ENCODE measurements around the gene PTPRN. TPM values are rescaled to one million over a fixed set of nuclear protein-coding genes. Genes with fewer than 3 reads are reported as not detected.

Gene PTPRN
- polyA plus RNA-seq, 1 donor from 2014 or later = 66.4 TPM

DNA sequence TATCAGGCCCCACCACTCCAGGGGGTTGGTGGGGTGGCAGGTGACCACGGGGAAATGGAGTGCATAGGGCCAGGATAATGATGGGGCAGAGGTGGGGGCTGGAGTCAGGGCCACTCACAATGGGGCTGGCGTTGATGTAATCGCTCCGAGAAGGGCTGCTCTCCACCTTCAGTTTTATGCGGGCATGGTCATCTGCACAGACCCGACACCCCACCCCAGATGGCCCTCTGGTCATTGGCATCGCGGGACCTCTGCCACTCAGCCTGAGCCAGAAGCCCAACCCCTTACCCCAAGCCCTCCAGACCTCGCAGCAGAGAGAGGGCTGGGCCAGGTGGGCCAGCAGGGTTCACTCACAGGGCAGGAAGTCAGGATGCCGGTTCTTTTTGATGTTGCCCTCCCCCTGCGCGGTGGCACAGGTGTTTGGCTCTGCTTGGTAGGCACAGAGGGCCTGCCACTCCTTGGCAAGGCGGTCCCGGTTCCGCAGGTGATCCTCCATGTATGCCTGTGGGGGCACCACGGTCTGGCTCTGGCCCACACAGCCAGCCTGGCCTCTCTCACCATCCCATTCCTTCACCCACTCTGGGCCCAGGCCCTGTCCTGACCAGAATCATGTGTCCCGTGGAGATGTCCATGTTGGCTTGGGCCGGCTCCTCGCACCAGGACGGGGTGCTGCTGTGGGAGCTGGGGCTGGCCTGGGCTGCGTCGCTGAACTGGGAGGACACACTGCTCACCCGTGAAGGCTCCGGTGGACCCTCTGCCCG, 12.4 kb downstream of the PTPRN start:
- no peak for TF ChIP-seq EZH2 (IDR thresholded peaks at IDR 0.05; ENCODE audit: borderline replicate concordance, insufficient read depth, low read length, poor library complexity, severe bottlenecking)
- TF ChIP-seq, protein P1, sequence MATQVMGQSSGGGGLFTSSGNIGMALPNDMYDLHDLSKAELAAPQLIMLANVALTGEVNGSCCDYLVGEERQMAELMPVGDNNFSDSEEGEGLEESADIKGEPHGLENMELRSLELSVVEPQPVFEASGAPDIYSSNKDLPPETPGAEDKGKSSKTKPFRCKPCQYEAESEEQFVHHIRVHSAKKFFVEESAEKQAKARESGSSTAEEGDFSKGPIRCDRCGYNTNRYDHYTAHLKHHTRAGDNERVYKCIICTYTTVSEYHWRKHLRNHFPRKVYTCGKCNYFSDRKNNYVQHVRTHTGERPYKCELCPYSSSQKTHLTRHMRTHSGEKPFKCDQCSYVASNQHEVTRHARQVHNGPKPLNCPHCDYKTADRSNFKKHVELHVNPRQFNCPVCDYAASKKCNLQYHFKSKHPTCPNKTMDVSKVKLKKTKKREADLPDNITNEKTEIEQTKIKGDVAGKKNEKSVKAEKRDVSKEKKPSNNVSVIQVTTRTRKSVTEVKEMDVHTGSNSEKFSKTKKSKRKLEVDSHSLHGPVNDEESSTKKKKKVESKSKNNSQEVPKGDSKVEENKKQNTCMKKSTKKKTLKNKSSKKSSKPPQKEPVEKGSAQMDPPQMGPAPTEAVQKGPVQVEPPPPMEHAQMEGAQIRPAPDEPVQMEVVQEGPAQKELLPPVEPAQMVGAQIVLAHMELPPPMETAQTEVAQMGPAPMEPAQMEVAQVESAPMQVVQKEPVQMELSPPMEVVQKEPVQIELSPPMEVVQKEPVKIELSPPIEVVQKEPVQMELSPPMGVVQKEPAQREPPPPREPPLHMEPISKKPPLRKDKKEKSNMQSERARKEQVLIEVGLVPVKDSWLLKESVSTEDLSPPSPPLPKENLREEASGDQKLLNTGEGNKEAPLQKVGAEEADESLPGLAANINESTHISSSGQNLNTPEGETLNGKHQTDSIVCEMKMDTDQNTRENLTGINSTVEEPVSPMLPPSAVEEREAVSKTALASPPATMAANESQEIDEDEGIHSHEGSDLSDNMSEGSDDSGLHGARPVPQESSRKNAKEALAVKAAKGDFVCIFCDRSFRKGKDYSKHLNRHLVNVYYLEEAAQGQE (IDR thresholded peaks at IDR 0.05; ENCODE audit: borderline replicate concordance) = no peak
- Histone ChIP-seq H3K36me3 (ENCODE audit: insufficient read depth, low read length) (peaks cover 5% of the 10 kb centered on the region), H4K20me1 (ENCODE audit: insufficient read depth) (no peaks in the 10 kb centered on the region), H3K27me3 (ENCODE audit: insufficient read depth, low read depth, low read length) (no peaks in the 10 kb centered on the region), H3K27ac (ENCODE audit: low read length) (no peak overlapping the region), H3K9me2 (ENCODE audit: insufficient read depth, low read length) (no peaks in the 10 kb centered on the region), H2AFZ (ENCODE audit: low read depth, low read length) (no peak overlapping the region), H3K9ac (ENCODE audit: low read length) (no peak overlapping the region), H3K9me3 (ENCODE audit: low read length) (no peaks in the 10 kb centered on the region), H3F3A (ENCODE audit: insufficient read depth, low read length, poor library complexity, severe bottlenecking) (no peaks in the 10 kb centered on the region), H3K79me2 (replicated peaks; ENCODE audit: insufficient read depth, low read length) (no peaks in the 10 kb centered on the region), H3K4me3 (ENCODE audit: low read length) (no peak overlapping the region), H3K4me2 (ENCODE audit: low read length) (no peak overlapping the region)

DNA sequence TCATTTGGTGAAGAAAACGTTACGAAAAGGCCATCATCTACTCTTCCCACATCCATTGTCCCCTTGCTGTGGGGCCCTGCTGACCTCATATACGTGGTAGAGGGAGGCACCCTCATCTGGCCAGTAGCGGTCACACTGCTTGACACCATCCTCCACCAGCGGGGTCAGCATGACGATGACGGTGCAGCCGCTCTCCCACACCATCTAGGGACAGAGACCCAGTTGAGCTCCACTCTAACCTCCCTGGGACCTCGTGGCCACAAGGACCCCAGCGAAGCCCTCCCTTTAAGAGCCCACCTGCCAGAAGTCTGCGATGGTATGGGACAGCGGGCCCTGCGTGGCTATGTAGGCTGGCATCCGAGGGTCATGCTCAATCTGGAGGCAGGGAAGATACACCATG, 13.1 kb downstream of the PTPRN start:
- Histone ChIP-seq H2AFZ (ENCODE audit: low read depth, low read length) (no peak overlapping the region), H3K9ac (ENCODE audit: low read length) (no peak overlapping the region), H3K9me2 (ENCODE audit: insufficient read depth, low read length) (no peaks in the 10 kb centered on the region), H3K27me3 (ENCODE audit: insufficient read depth, low read depth, low read length) (no peaks in the 10 kb centered on the region), H3K4me3 (ENCODE audit: low read length) (no peak overlapping the region), H3K36me3 (ENCODE audit: insufficient read depth, low read length) (peaks cover 5% of the 10 kb centered on the region), H3K79me2 (replicated peaks; ENCODE audit: insufficient read depth, low read length) (no peaks in the 10 kb centered on the region), H4K20me1 (ENCODE audit: insufficient read depth) (no peaks in the 10 kb centered on the region), H3K9me3 (ENCODE audit: low read length) (no peaks in the 10 kb centered on the region), H3K27ac (ENCODE audit: low read length) (no peak overlapping the region), H3K4me2 (ENCODE audit: low read length) (no peak overlapping the region), H3F3A (ENCODE audit: insufficient read depth, low read length, poor library complexity, severe bottlenecking) (no peaks in the 10 kb centered on the region)
- TF ChIP-seq SMC3 (conservative IDR thresholded peaks at IDR 0.05; ENCODE audit: poor library complexity) (no peak), EZH2 (IDR thresholded peaks at IDR 0.05; ENCODE audit: borderline replicate concordance, insufficient read depth, low read length, poor library complexity, severe bottlenecking) (no peak), POLR2AphosphoS5 (IDR thresholded peaks at IDR 0.05) (no peak), EP300 (conservative IDR thresholded peaks at IDR 0.05; ENCODE audit: poor library complexity, severe bottlenecking) (no peak), RAD21 (conservative IDR thresholded peaks at IDR 0.05) (no peak), MXI1 (conservative IDR thresholded peaks at IDR 0.05; ENCODE audit: poor library complexity, severe bottlenecking) (no peak), TAF1 (IDR thresholded peaks at IDR 0.05; ENCODE audit: low read depth) (no peak)
- TF ChIP-seq, protein P2, sequence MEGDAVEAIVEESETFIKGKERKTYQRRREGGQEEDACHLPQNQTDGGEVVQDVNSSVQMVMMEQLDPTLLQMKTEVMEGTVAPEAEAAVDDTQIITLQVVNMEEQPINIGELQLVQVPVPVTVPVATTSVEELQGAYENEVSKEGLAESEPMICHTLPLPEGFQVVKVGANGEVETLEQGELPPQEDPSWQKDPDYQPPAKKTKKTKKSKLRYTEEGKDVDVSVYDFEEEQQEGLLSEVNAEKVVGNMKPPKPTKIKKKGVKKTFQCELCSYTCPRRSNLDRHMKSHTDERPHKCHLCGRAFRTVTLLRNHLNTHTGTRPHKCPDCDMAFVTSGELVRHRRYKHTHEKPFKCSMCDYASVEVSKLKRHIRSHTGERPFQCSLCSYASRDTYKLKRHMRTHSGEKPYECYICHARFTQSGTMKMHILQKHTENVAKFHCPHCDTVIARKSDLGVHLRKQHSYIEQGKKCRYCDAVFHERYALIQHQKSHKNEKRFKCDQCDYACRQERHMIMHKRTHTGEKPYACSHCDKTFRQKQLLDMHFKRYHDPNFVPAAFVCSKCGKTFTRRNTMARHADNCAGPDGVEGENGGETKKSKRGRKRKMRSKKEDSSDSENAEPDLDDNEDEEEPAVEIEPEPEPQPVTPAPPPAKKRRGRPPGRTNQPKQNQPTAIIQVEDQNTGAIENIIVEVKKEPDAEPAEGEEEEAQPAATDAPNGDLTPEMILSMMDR (IDR thresholded peaks at IDR 0.05; ENCODE audit: poor library complexity, severe bottlenecking) = no peak
- TF ChIP-seq, protein P1 (IDR thresholded peaks at IDR 0.05; ENCODE audit: borderline replicate concordance) = no peak
